GM12891 (cell line): ENCODE data around the gene KRTAP4-16.

ENCODE experiments used
- POLR2A ChIP-seq: IDR thresholded peaks from 2 replicates; pipeline ENCODE4 v1.6.1; 2011; ENCODE audit warnings: low read depth, low read length, control low read depth
- TAF1 ChIP-seq: IDR thresholded peaks from 2 replicates; pipeline ENCODE4 v1.6.1; 2011; ENCODE audit warnings: low read depth, low read length, control low read depth

GRCh38 chr17:41069031-41069430 is 33.0 kb downstream of the KRTAP4-16 start:
- TF ChIP-seq POLR2A (no peak), TAF1 (no peak)
